ENCODE data around the gene MOB3B.

Gene MOB3B

GRCh38 chr9:27529316-27530278, at the start of gene MOB3B:
Gene MOB3B (minus strand): TSS chr9:27529814. CDS start chr9:27455550, 74,264 bp downstream.
- peak; percentile 66 for DNase-seq (ENCODE audit: low read depth)

- DNase-seq (ENCODE audit: low read depth): peak; percentile 98
Observed at GRCh38 chr9:27573634-27574590, 44.3 kb upstream of the MOB3B start.

- peak; percentile 69 for DNase-seq (ENCODE audit: low read depth)
Observed at GRCh38 chr9:27572918-27573633, 43.5 kb upstream of the MOB3B start, which contains the start of gene C9orf72. Gene C9orf72 (minus strand): TSS chr9:27573481. CDS start chr9:27567120, 6,361 bp downstream.

- DNase-seq (ENCODE audit: low read depth): peak; percentile 52
Observed at GRCh38 chr9:27572566-27572917, 42.9 kb upstream of the MOB3B start.

GRCh38 chr9:27572061-27572460, 42.4 kb upstream of the MOB3B start:
- DNase-seq (ENCODE audit: low read depth): no peak

- DNase-seq (ENCODE audit: low read depth): no peak
Observed at GRCh38 chr9:27571011-27571410, 41.4 kb upstream of the MOB3B start.

- peak; percentile 1 for DNase-seq (ENCODE audit: low read depth)
Observed at GRCh38 chr9:27569406-27569805, 39.8 kb upstream of the MOB3B start.

- DNase-seq (ENCODE audit: low read depth): no peak
Observed at GRCh38 chr9:27566118-27566517, 36.5 kb upstream of the MOB3B start.

GRCh38 chr9:27565696-27566095, 36.1 kb upstream of the MOB3B start:
- no peak for DNase-seq (ENCODE audit: low read depth)

- no peak for DNase-seq (ENCODE audit: low read depth)
Observed at GRCh38 chr9:27564670-27565069, 35.1 kb upstream of the MOB3B start.

GRCh38 chr9:27563738-27564430, 34.3 kb upstream of the MOB3B start:
- DNase-seq (ENCODE audit: low read depth): no peak

- DNase-seq (ENCODE audit: low read depth): no peak
Observed at GRCh38 chr9:27561685-27562084, 32.1 kb upstream of the MOB3B start.

- no peak for DNase-seq (ENCODE audit: low read depth)
Observed at GRCh38 chr9:27560457-27560856, 30.8 kb upstream of the MOB3B start.

- DNase-seq (ENCODE audit: low read depth): no peak
Observed at GRCh38 chr9:27558307-27558706, 28.7 kb upstream of the MOB3B start.

- DNase-seq (ENCODE audit: low read depth): no peak
Observed at GRCh38 chr9:27556470-27556869, 26.9 kb upstream of the MOB3B start.

GRCh38 chr9:27554712-27555111, 25.1 kb upstream of the MOB3B start:
- no peak for DNase-seq (ENCODE audit: low read depth)

GRCh38 chr9:27549196-27549755, 19.7 kb upstream of the MOB3B start:
- peak; percentile 21 for DNase-seq (ENCODE audit: low read depth)

GRCh38 chr9:27548055-27548741, 18.6 kb upstream of the MOB3B start:
- DNase-seq (ENCODE audit: low read depth): peak; percentile 50

- DNase-seq (ENCODE audit: low read depth): no peak
Observed at GRCh38 chr9:27545471-27545870, 15.9 kb upstream of the MOB3B start.

GRCh38 chr9:27542508-27542907, 12.9 kb upstream of the MOB3B start:
- DNase-seq (ENCODE audit: low read depth): peak; percentile 11
